Endothelial cell of umbilical vein (primary cell): ENCODE measurements around the gene SLC10A4. TPM values are rescaled to one million over a fixed set of nuclear protein-coding genes. Genes with fewer than 3 reads are reported as not detected.

Experiments used
- BruUV-seq: library from RNA; stranded (reverse); fragments of 400-500 nt; replicated peaks from 2 replicates; lab custom pipeline; 2021; lab: Mats Ljungman, UMichigan
- CTCF ChIA-PET: fragments of 300-600, 350-600 bp; sonication (Branson Sonifier 250); formaldehyde crosslinking; loops from one replicate; lab custom pipeline; 2021; ENCODE audit warnings: antibody characterized with exemption, inconsistent platforms; lab: Charles Lee
- POLR2A ChIA-PET: fragments of 300-600, 350-600 bp; sonication (Branson Sonifier 250); formaldehyde crosslinking; loops from one replicate; lab custom pipeline; 2021; ENCODE audit warnings: antibody characterized with exemption, inconsistent platforms; lab: Charles Lee
- DNase-seq: peaks from one replicate; pipeline ENCODE4 v3.0.0-alpha.2; 2011; ENCODE audit warnings: low read depth, low spot score
- FAIRE-seq: peaks from 2 replicates; lab custom pipeline; 2011; peaks lifted over from hg19 to GRCh38; lab: Jason Lieb, UNC
- H2AFZ ChIP-seq: 2 replicates; pipeline ENCODE4 v1.6.0; 2012; ENCODE audit warnings: low read depth, low read length, control low read depth, inconsistent platforms
- H3K27ac ChIP-seq: 2 replicates; pipeline ENCODE4 v1.5.1; 2011; ENCODE audit warnings: low read depth, mild to moderate bottlenecking, control low read depth, low read length, moderate library complexity; ENCODE audit not compliant: insufficient read depth
- H3K27me3 ChIP-seq, 2 experiments: 2 replicates each; pipeline versions ENCODE4 v1.6.0 to v1.6.1; 2011; ENCODE audit warnings: low read length in 2 of 2, mixed read lengths in 1 of 2; ENCODE audit not compliant: control insufficient read depth in 2 of 2, insufficient read depth in 2 of 2
- H3K36me3 ChIP-seq, 2 experiments: 2 replicates in 1 of 2; 3 replicates in 1 of 2; pipeline ENCODE4 v1.5.1; 2011; ENCODE audit warnings: low read length in 2 of 2, mild to moderate bottlenecking in 1 of 2, moderate library complexity in 1 of 2; ENCODE audit not compliant: control insufficient read depth in 2 of 2, insufficient read depth in 2 of 2; ENCODE audit errors: extremely low read depth in 1 of 2
- H3K4me1 ChIP-seq: 3 replicates; pipeline ENCODE4 v1.5.1; 2011; ENCODE audit warnings: mild to moderate bottlenecking, low read length; ENCODE audit not compliant: control insufficient read depth, insufficient read depth; ENCODE audit errors: extremely low read depth
- H3K4me2 ChIP-seq: 2 replicates; pipeline ENCODE4 v1.6.1; 2011; ENCODE audit warnings: low read length, control low read depth, mixed read lengths; ENCODE audit not compliant: insufficient read depth
- H3K4me3 ChIP-seq, 3 experiments: fragments of 200-600 bp in 1 of 3; sonication (generic), shearing (Covaris generic) in 1 of 3; replicated peaks in 1 of 3; 2 replicates each; pipeline ENCODE4 v1.5.1; 2011 to 2016; ENCODE audit warnings: control low read depth in 3 of 3, low read length in 3 of 3, mild to moderate bottlenecking in 2 of 3, inconsistent platforms in 1 of 3, low read depth in 1 of 3, moderate library complexity in 1 of 3; ENCODE audit not compliant: insufficient read depth in 1 of 3
- H3K79me2 ChIP-seq: 2 replicates; pipeline ENCODE4 v1.6.0; 2012; ENCODE audit warnings: low read length, inconsistent platforms; ENCODE audit not compliant: control insufficient read depth, insufficient read depth
- H3K9ac ChIP-seq: replicated peaks from 2 replicates; pipeline ENCODE3; 2011; ENCODE audit warnings: low read length, control low read depth; ENCODE audit not compliant: insufficient read depth; ENCODE audit errors: extremely low read depth
- H3K9me1 ChIP-seq: replicated peaks from 3 replicates; pipeline ENCODE4 v1.6.0; 2011; ENCODE audit warnings: mild to moderate bottlenecking, low read length; ENCODE audit not compliant: control insufficient read depth, insufficient read depth; ENCODE audit errors: extremely low read depth
- H3K9me3 ChIP-seq: replicated peaks from 2 replicates; pipeline ENCODE4 v1.5.1; 2012; ENCODE audit warnings: low read length, inconsistent platforms; ENCODE audit not compliant: control insufficient read depth, insufficient read depth
- H4K20me1 ChIP-seq: replicated peaks from 2 replicates; pipeline ENCODE3; 2011; ENCODE audit warnings: mild to moderate bottlenecking, low read length; ENCODE audit not compliant: control insufficient read depth, insufficient read depth; ENCODE audit errors: extremely low read depth
- CTCF ChIP-seq, 2 donors: IDR thresholded peaks; 1 replicate in 1 of 2; 2 replicates in 1 of 2; pipeline ENCODE4 v1.5.1; 2011; ENCODE audit warnings: low read length in 2 of 2, mild to moderate bottlenecking in 2 of 2, moderate library complexity in 2 of 2, control low read depth in 1 of 2, inconsistent platforms in 1 of 2, low read depth in 1 of 2; ENCODE audit not compliant: insufficient read depth in 1 of 2; ENCODE audit errors: extremely low read depth in 1 of 2
- EZH2 ChIP-seq: IDR thresholded peaks from 2 replicates; pipeline ENCODE4 v1.6.1; 2012; ENCODE audit warnings: borderline replicate concordance, low read depth, mild to moderate bottlenecking, moderate library complexity, low read length, inconsistent platforms; ENCODE audit not compliant: severe bottlenecking
- FOS ChIP-seq: IDR thresholded peaks from 2 replicates; pipeline ENCODE4 v1.6.1; 2011; ENCODE audit warnings: mild to moderate bottlenecking, low read length, moderate library complexity, borderline replicate concordance; ENCODE audit not compliant: insufficient read depth
- dilution Hi-C: fragments of 300-500 bp; cut with MboI; formaldehyde crosslinking; loops from one replicate; pipeline ENCODE4 v1.15.0; 2019; ENCODE audit warnings: low sequenced_read_pairs; ENCODE audit not compliant: extremely low pct_ligation_motif_present
- intact Hi-C: fragments of 100-400 bp; cut with micrococcal nuclease; formaldehyde crosslinking; loops from one replicate; pipeline ENCODE4 v1.10.0; 2022
- polyA plus RNA-seq, 4 experiments: library from polyadenylated mRNA; depleted of rRNA in 3 of 4; stranded (reverse) in 3 of 4; unstranded in 1 of 4; fragments of >200 nt; gene quantifications; 2 replicates each; pipeline versions ENCODE4 v1.2.1 to v1.2.3, GENCODE V29; 2011 to 2012; ENCODE audit warnings: missing spikeins in 1 of 4
- total RNA-seq: library from RNA; stranded (reverse); gene quantifications from 2 replicates; pipeline ENCODE4 v1.2.3, GENCODE V29; 2021

The SLC10A4 gene
- total and polyA plus RNA-seq, 2 donors (not counting 3 experiments of a cell fraction or from before 2014, with no cell fraction given), result 0.06 TPM; not detected in 1

GRCh38 chr4:48445704-48446103 lies 37.4 kb upstream of the SLC10A4 start:
- Histone ChIP-seq H2AFZ (no peak overlapping the region), H3K4me2 (no peak overlapping the region), H3K27me3 (no peaks in the 10 kb centered on the region), H3K79me2 (no peaks in the 10 kb centered on the region), H3K36me3 (no peaks in the 10 kb centered on the region), H3K9me3 (no peaks in the 10 kb centered on the region), H3K27ac (no peak overlapping the region), H3K9me1 (no peaks in the 10 kb centered on the region), H4K20me1 (no peaks in the 10 kb centered on the region), H3K4me1 (no peaks in the 10 kb centered on the region), H3K4me3 (no peak overlapping the region), H3K9ac (no peak overlapping the region)
- TF ChIP-seq EZH2 (no peak), CTCF (IDR thresholded peaks at IDR 0.05; ENCODE audit: extremely low read depth in 1 of 2, insufficient read depth in 1 of 2, low read depth in 1 of 2, low read length in 2 of 2) (peak; percentile 13 to 18)
- peak; percentile 13 for DNase-seq
- POLR2A ChIA-PET, result no interaction called here
- intact Hi-C loops, result loop anchor here (1.0 to 5.0 kb wide), 2 partner anchors 97 to 518 kb away; no protein-coding TSS in a partner anchor
- CTCF ChIA-PET, result interaction anchor here (1.2 kb wide), 1 partner anchor 12 kb away, joined by 4 read pairs; no protein-coding TSS in a partner anchor
- BruUV-seq, result no TSS peak
- no peak for FAIRE-seq
- dilution Hi-C loops, result no loop called here

- Histone ChIP-seq H3K9me3 (no peaks in the 10 kb centered on the region), H3K27ac (no peak overlapping the region), H3K4me2 (no peak overlapping the region), H3K4me3 (no peak overlapping the region), H3K79me2 (no peaks in the 10 kb centered on the region), H4K20me1 (no peaks in the 10 kb centered on the region), H3K9me1 (no peaks in the 10 kb centered on the region), H3K36me3 (no peaks in the 10 kb centered on the region), H3K4me1 (no peaks in the 10 kb centered on the region), H3K9ac (no peak overlapping the region), H2AFZ (no peak overlapping the region), H3K27me3 (no peaks in the 10 kb centered on the region)
- FAIRE-seq, result no peak
- BruUV-seq, result no TSS peak
- TF ChIP-seq FOS, result no peak
- no peak for TF ChIP-seq EZH2
- DNase-seq, result no peak
- intact Hi-C loops (loop anchor here (5.0 kb wide), 1 partner anchor 96 kb away; no protein-coding TSS in a partner anchor), dilution Hi-C loops (no loop called here)
- ChIA-PET CTCF (interaction anchor here (1.0 to 1.4 kb wide), 5 partner anchors 11 to 436 kb away, joined by 3 to 11 read pairs (median 3); no protein-coding TSS in a partner anchor), POLR2A (interaction anchor here (0.6 kb wide), 1 partner anchor 81 kb away, joined by 4 read pairs; no protein-coding TSS in a partner anchor)
Observed at GRCh38 chr4:48446642-48447041, 36.5 kb upstream of the SLC10A4 start.
